ENCODE measurements around the gene STPG3.

STPG3 gene

DNA sequence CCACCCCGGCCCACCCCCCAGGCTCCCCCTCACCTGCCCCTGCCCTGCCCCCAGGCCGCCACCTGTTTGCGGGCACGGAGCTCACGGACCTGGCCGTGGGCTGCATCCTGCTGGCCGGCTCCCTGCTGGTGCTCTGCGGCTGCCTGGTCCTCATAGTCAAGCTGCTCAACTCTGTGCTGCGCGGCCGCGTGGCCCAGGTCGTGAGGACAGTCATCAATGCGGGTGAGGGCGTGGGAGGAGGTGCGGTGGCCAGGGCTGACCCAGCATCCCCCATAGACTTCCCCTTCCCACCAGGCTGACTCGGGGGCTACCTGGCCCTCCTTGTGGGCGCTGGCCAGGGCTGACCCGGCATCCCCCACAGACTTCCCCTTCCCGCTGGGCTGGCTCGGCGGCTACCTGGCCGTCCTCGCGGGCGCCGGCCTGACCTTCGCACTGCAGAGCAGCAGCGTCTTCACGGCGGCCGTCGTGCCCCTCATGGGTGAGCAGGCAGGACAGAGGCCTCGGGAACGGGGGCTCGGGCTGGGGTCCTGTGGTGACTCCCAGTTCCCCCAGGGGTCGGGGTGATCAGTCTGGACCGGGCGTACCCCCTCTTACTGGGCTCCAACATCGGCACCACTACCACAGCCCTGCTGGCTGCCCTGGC, 16.9 kb upstream of the STPG3 start:
- DNase-seq (ENCODE audit: low spot score), result no peak
- TF ChIP-seq, protein P1, sequence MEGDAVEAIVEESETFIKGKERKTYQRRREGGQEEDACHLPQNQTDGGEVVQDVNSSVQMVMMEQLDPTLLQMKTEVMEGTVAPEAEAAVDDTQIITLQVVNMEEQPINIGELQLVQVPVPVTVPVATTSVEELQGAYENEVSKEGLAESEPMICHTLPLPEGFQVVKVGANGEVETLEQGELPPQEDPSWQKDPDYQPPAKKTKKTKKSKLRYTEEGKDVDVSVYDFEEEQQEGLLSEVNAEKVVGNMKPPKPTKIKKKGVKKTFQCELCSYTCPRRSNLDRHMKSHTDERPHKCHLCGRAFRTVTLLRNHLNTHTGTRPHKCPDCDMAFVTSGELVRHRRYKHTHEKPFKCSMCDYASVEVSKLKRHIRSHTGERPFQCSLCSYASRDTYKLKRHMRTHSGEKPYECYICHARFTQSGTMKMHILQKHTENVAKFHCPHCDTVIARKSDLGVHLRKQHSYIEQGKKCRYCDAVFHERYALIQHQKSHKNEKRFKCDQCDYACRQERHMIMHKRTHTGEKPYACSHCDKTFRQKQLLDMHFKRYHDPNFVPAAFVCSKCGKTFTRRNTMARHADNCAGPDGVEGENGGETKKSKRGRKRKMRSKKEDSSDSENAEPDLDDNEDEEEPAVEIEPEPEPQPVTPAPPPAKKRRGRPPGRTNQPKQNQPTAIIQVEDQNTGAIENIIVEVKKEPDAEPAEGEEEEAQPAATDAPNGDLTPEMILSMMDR (IDR thresholded peaks at IDR 0.05; ENCODE audit: borderline replicate concordance, control extremely low read depth, extremely low read depth, insufficient read depth, missing control alignments), result no peak
- in situ Hi-C loops (cut with MboI; ENCODE audit: low sequenced_read_pairs, unreplicated experiment), result no loop called here

DNA sequence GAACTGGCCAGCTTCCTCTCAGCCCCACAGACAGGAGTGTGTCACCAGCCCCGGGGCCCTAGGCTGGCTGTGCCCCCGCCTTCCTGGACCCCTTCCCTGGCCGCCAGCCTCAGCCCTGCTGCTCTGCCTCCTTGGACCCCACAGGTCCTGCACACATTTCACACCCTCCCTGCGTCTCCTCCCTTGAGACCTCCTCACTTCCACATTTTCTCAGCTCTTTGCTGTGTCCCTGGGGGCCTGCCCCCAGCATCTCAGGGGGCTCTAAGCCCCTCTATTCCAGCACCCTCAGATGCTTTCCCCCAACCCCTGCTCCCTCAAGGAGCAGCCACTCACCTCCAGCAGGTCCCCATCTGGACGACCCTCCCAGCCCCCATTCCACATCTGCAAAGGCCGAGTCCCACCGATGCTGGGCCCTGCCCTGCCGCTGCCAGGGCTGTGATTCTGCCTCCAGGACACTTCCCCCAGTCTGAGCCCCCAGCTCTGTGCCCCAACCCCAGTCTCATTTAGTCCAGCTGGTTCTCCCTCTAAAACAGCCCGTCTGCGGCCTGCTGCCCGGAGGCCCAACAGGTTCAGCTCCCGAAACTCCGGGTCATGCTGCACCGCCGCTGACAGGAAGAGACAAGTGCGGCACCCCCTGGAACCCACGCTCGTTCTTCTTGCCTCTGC, 16.2 kb upstream of the STPG3 start:
- in situ Hi-C loops (cut with MboI; ENCODE audit: low sequenced_read_pairs, unreplicated experiment), result no loop called here
- DNase-seq (ENCODE audit: low spot score), result no peak
- TF ChIP-seq, protein P1 (IDR thresholded peaks at IDR 0.05; ENCODE audit: borderline replicate concordance, control extremely low read depth, extremely low read depth, insufficient read depth, missing control alignments), result no peak

DNA sequence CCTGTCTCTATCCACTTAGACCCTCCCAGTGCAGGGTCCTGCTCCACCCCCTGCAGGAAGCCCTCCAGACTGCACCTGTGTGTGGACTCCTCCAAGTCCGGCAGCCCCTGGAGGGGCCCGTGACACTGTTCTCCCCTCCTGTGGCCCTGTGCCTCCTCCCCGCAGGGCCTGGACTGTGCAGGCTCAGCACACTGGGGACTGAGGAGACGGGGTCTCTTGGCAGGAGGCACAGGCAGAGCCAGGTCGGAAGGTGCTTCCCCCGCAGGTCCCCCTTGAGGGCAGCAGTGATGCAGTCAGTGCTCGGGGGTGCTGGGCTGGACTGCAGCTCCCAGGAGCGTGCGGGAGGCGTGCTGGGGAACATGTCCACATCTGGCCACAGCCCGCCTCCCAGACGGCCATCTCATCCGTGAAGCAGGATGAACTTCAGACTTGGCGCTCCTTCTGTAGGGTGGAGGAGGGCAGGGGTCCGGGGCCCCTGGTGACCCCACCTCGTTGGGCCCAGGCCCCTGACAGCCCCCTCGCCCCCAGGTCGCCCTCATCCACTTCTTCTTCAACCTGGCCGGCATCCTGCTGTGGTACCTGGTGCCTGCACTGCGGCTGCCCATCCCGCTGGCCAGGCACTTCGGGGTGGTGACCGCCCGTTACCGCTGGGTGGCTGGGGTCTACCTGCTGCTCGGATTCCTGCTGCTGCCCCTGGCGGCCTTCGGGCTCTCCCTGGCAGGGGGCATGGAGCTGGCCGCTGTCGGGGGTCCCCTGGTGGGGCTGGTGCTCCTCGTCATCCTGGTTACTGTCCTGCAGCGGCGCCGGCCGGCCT, 15.5 kb upstream of the STPG3 start:
- DNase-seq (ENCODE audit: low spot score), result no peak
- in situ Hi-C loops (cut with MboI; ENCODE audit: low sequenced_read_pairs, unreplicated experiment), result no loop called here
- TF ChIP-seq, protein P1 (IDR thresholded peaks at IDR 0.05; ENCODE audit: borderline replicate concordance, control extremely low read depth, extremely low read depth, insufficient read depth, missing control alignments), result no peak

DNA sequence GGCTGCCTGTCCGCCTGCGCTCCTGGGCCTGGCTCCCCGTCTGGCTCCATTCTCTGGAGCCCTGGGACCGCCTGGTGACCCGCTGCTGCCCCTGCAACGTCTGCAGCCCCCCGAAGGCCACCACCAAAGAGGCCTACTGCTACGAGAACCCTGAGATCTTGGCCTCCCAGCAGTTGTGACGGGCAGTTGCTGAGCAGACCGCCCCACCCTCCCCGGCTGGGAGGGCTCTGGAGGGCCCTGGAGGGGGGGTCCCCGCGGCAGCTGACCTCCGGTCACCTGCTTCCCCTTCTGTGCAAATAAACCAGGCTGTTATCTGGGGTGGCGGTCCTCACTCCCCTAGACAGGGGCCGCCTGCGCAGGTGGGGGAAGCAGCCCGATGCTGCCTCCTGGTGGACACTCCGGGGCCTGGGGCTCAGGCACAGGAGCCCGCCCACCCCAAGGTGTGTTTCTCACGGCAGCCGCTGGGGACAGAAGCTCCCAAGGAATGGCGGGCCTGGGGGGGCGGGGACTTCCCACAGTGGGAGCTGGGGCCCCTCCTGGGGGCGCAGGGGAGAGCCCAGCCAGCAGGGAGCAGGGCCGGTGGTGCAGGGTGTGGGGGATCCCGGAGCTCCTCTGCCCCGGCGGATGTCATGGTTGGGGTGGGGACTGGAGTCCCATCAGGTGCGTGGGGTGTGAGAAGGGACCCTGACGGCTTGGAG, 14.7 kb upstream of the STPG3 start:
- TF ChIP-seq, protein P1 (IDR thresholded peaks at IDR 0.05; ENCODE audit: borderline replicate concordance, control extremely low read depth, extremely low read depth, insufficient read depth, missing control alignments), result peak; percentile 100
- in situ Hi-C loops (cut with MboI; ENCODE audit: low sequenced_read_pairs, unreplicated experiment), result no loop called here
- DNase-seq (ENCODE audit: low spot score), result peak; percentile 97

DNA sequence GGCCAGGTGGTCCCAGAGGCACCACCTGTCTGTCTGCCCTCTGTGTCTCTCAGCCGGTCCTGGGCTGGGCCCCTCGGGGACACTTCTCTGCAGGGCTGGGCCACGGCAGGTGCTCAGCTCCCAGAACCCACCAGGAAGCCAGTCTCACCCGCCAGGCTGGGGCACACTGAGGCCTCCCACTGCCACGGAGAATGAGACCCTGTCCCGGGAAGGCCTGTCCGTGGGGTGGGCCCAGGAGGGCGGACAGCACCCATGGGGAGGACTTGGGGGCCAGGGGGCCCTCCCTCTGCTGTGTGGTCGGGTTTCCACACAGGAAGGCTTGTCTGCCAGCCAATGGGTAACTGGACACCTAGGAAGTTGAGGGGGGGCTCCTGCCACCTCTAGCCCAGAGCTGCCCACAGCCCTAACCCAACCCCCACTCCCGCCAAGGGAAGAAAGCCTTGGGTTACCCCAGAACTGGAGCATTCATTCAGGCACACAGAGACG, 14.1 kb upstream of the STPG3 start:
- in situ Hi-C loops (cut with MboI; ENCODE audit: low sequenced_read_pairs, unreplicated experiment), result no loop called here
- TF ChIP-seq, protein P1 (IDR thresholded peaks at IDR 0.05; ENCODE audit: borderline replicate concordance, control extremely low read depth, extremely low read depth, insufficient read depth, missing control alignments), result no peak
- DNase-seq (ENCODE audit: low spot score), result no peak
